Measurements from ENCODE around the gene KRTAP19-2.
"Not testable (repeated sequence)": the region's sequence is repeated elsewhere in the genome, so short reads cannot be mapped to it uniquely, and the experiment has no call there.

The KRTAP19-2 gene

GRCh38 chr21:30487336-30487735 is at the start of gene KRTAP19-2:
TSS of gene KRTAP19-2 (minus strand) at chr21:30487436. CDS start at chr21:30487348, 88 bp downstream.
- Histone ChIP-seq H3K4me1 (ENCODE audit: control insufficient read depth, insufficient read depth, low read length) (peaks cover 6% of the 10 kb centered on the region), H3K27me3 (replicated peaks; ENCODE audit: control insufficient read depth, insufficient read depth, low read length) (no peaks in the 10 kb centered on the region), H3K36me3 (ENCODE audit: control insufficient read depth, insufficient read depth, low read length, severe bottlenecking) (no peaks in the 10 kb centered on the region), H3K9me3 (ENCODE audit: control insufficient read depth, low read length) (peaks cover 5% of the 10 kb centered on the region), H3K9ac (ENCODE audit: low read length) (no peak within 1 kb of the TSS), H3K4me3 (ENCODE audit: low read length) (no peak within 1 kb of the TSS)
- no peak for DNase-seq (ENCODE audit: low read depth)

DNA sequence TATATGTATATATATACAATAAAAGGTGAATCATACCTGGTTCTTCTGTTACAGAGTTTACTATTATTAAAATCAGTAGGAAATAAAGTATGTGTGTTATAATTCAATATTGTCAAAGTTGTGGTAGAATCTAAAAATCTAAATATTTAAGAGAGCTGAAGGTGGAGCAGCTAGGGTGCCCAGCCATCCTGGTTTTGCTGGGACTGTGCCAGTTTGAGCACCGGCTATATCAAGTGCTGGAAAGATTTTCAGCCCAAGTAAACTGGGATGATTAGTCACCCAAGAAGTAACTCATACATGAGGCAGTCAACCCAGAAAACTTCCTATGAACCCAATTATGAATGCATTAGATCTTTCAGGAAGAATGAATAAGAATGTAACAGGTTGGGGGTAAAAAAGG is 31.6 kb upstream of the KRTAP19-2 start:
- H3K9me3 ChIP-seq (ENCODE audit: control insufficient read depth, low read length), result no peaks in the 10 kb centered on the region
- no peak overlapping the region for H3K4me3 ChIP-seq (ENCODE audit: low read length)
- no peaks in the 10 kb centered on the region for H3K4me1 ChIP-seq (ENCODE audit: control insufficient read depth, insufficient read depth, low read length)
- no peak for DNase-seq (ENCODE audit: low read depth)
- H3K36me3 ChIP-seq (ENCODE audit: control insufficient read depth, insufficient read depth, low read length, severe bottlenecking), result no peaks in the 10 kb centered on the region
- H3K9ac ChIP-seq (ENCODE audit: low read length), result no peak overlapping the region
- no peaks in the 10 kb centered on the region for H3K27me3 ChIP-seq (replicated peaks; ENCODE audit: control insufficient read depth, insufficient read depth, low read length)

- Histone ChIP-seq H3K9ac (ENCODE audit: low read length) (no peak overlapping the region), H3K4me1 (ENCODE audit: control insufficient read depth, insufficient read depth, low read length) (no peaks in the 10 kb centered on the region), H3K4me3 (ENCODE audit: low read length) (no peak overlapping the region), H3K9me3 (ENCODE audit: control insufficient read depth, low read length) (no peaks in the 10 kb centered on the region), H3K36me3 (ENCODE audit: control insufficient read depth, insufficient read depth, low read length, severe bottlenecking) (no peaks in the 10 kb centered on the region), H3K27me3 (replicated peaks; ENCODE audit: control insufficient read depth, insufficient read depth, low read length) (no peaks in the 10 kb centered on the region)
- no peak for DNase-seq (ENCODE audit: low read depth)
Measured at GRCh38 chr21:30515681-30516080, 28.4 kb upstream of the KRTAP19-2 start.

DNA sequence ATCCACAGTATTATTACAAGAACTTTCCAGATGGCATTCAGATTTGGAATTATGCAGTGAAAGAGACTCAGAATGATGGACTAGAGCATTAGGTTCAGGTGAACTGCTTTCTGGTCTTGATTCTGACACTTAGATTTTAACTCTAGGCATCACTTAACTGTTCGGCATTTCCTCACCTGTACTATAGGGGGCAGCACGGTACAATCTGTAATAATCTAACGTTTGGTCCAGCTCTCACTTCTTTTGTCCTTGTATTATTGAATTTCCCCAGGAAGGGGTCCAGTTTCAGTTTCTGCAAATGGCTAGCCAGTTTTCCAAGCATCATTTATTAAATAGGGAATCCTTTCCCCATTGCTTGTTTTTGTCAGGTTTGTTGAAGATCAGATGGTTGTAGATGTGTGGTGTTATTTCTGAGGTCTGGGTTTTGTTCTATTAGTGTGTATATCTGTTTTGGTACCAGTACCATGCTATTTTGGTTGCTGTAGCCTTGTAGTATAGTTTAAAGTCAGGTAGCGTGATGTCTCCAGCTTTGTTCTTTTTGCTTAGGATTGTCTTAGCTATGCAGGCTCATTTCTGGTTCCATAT is 18.5 kb upstream of the KRTAP19-2 start:
- H3K36me3 ChIP-seq (ENCODE audit: control insufficient read depth, insufficient read depth, low read length, severe bottlenecking); H3K9ac ChIP-seq (ENCODE audit: low read length); DNase-seq (ENCODE audit: low read depth); H3K4me1 ChIP-seq (ENCODE audit: control insufficient read depth, insufficient read depth, low read length); H3K27me3 ChIP-seq (replicated peaks; ENCODE audit: control insufficient read depth, insufficient read depth, low read length); H3K9me3 ChIP-seq (ENCODE audit: control insufficient read depth, low read length); H3K4me3 ChIP-seq (ENCODE audit: low read length): not testable (repeated sequence)

DNA sequence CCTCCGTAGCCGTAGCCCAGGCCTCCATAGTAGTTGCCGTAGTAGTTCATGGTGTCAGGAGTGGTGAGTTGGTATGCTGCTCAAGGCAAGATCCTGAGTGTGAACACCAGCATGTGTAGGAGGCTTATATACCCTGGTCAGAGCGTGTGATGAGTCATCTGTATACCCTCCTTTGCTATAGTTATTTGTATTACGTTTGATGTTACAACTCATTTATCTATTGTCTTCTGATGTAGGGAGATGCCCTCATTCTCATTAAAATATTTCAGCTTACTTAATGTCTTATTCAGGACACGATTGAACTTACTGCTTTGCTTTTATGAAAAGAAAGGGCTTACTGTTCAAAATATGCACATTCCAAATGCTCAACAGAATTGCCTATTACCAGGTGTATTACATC is 14.8 kb upstream of the KRTAP19-2 start, which contains the start of gene KRTAP19-5:
TSS of gene KRTAP19-5 (minus strand) at position 101 of the 400 bp plus-strand sequence. CDS start at position 50, 51 bp downstream.
- Histone ChIP-seq H3K4me1 (ENCODE audit: control insufficient read depth, insufficient read depth, low read length) (no peaks in the 10 kb centered on the region), H3K36me3 (ENCODE audit: control insufficient read depth, insufficient read depth, low read length, severe bottlenecking) (no peaks in the 10 kb centered on the region), H3K4me3 (ENCODE audit: low read length) (no peak within 1 kb of the TSS), H3K9me3 (ENCODE audit: control insufficient read depth, low read length) (no peaks in the 10 kb centered on the region), H3K27me3 (replicated peaks; ENCODE audit: control insufficient read depth, insufficient read depth, low read length) (no peaks in the 10 kb centered on the region), H3K9ac (ENCODE audit: low read length) (no peak within 1 kb of the TSS)
- DNase-seq (ENCODE audit: low read depth), result no peak

- Histone ChIP-seq H3K4me1 (ENCODE audit: control insufficient read depth, insufficient read depth, low read length) (no peaks in the 10 kb centered on the region), H3K36me3 (ENCODE audit: control insufficient read depth, insufficient read depth, low read length, severe bottlenecking) (no peaks in the 10 kb centered on the region), H3K4me3 (ENCODE audit: low read length) (no peak within 1 kb of the TSS), H3K27me3 (replicated peaks; ENCODE audit: control insufficient read depth, insufficient read depth, low read length) (no peaks in the 10 kb centered on the region), H3K9me3 (ENCODE audit: control insufficient read depth, low read length) (no peaks in the 10 kb centered on the region), H3K9ac (ENCODE audit: low read length) (no peak within 1 kb of the TSS)
- DNase-seq (ENCODE audit: low read depth), result no peak
Measured at GRCh38 chr21:30497065-30497464, 9.8 kb upstream of the KRTAP19-2 start, which contains the start of gene KRTAP19-4. TSS of gene KRTAP19-4 (minus strand) at chr21:30497165. CDS start at chr21:30497110, 55 bp downstream.

GRCh38 chr21:30491963-30492428 is 4.8 kb upstream of the KRTAP19-2 start, which contains the start of gene KRTAP19-3:
TSS of gene KRTAP19-3 (minus strand) at chr21:30492013. CDS start at chr21:30491957, 56 bp downstream.
- peaks cover 6% of the 10 kb centered on the region for H3K4me1 ChIP-seq (ENCODE audit: control insufficient read depth, insufficient read depth, low read length)
- DNase-seq (ENCODE audit: low read depth), result no peak
- no peaks in the 10 kb centered on the region for H3K9me3 ChIP-seq (ENCODE audit: control insufficient read depth, low read length)
- no peak within 1 kb of the TSS for H3K9ac ChIP-seq (ENCODE audit: low read length)
- H3K4me3 ChIP-seq (ENCODE audit: low read length), result no peak within 1 kb of the TSS
- no peaks in the 10 kb centered on the region for H3K27me3 ChIP-seq (replicated peaks; ENCODE audit: control insufficient read depth, insufficient read depth, low read length)
- H3K36me3 ChIP-seq (ENCODE audit: control insufficient read depth, insufficient read depth, low read length, severe bottlenecking), result no peaks in the 10 kb centered on the region

DNA sequence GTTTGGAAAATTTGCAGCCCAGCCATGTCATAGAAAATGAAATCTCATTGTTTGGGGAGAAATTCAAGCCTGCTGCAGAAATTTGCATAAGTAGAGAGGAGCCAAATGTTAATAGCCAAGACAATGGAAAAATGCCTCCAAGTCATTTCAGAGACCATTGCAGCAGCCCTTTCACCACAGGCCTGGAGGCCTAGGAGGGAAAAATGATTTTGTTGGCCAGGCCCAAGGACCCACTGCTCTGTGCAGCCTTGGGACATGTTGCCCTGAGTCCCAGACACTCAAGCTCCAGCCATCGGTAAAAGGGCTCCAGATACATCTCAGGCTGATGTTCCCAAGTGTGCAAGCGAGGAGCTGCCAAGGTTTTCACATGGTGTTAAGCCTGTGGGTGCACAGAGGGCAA is 1.1 kb downstream of the KRTAP19-2 start:
- DNase-seq (ENCODE audit: low read depth), result no peak
- Histone ChIP-seq H3K27me3 (replicated peaks; ENCODE audit: control insufficient read depth, insufficient read depth, low read length) (no peaks in the 10 kb centered on the region), H3K36me3 (ENCODE audit: control insufficient read depth, insufficient read depth, low read length, severe bottlenecking) (no peaks in the 10 kb centered on the region), H3K9me3 (ENCODE audit: control insufficient read depth, low read length) (peaks cover 5% of the 10 kb centered on the region), H3K4me3 (ENCODE audit: low read length) (no peak overlapping the region), H3K9ac (ENCODE audit: low read length) (no peak overlapping the region), H3K4me1 (ENCODE audit: control insufficient read depth, insufficient read depth, low read length) (no peaks in the 10 kb centered on the region)

- Histone ChIP-seq H3K36me3 (ENCODE audit: control insufficient read depth, insufficient read depth, low read length, severe bottlenecking) (no peaks in the 10 kb centered on the region), H3K4me1 (ENCODE audit: control insufficient read depth, insufficient read depth, low read length) (no peaks in the 10 kb centered on the region), H3K4me3 (ENCODE audit: low read length) (no peak overlapping the region), H3K9me3 (ENCODE audit: control insufficient read depth, low read length) (peaks cover 5% of the 10 kb centered on the region), H3K9ac (ENCODE audit: low read length) (no peak overlapping the region), H3K27me3 (replicated peaks; ENCODE audit: control insufficient read depth, insufficient read depth, low read length) (no peaks in the 10 kb centered on the region)
- DNase-seq (ENCODE audit: low read depth), result no peak
Measured at GRCh38 chr21:30482130-30482529, 5.1 kb downstream of the KRTAP19-2 start.

DNA sequence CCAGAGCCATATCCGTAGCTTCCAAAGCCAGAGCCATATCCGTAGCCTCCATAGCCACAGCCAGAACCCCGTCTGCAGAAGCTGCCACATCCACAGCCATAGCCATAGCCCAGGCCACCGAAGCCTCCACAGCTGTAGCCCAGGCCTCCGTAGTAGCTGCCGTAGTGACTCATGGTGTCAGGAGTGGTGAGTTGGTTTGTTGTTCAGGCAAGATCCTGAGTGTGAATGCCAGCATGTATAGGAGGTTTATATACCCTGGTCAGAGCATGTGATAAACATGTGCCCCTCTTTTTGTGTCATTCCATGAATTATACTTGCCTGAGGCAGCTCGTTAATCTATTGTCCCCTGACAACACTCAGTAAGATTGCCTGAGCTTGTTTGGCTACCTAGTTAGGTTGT is 7.1 kb downstream of the KRTAP19-2 start, which contains the start of gene KRTAP19-1:
TSS of gene KRTAP19-1 (minus strand) at position 223 of the 400 bp plus-strand sequence. CDS start at position 173, 50 bp downstream.
- no peaks in the 10 kb centered on the region for H3K9me3 ChIP-seq (ENCODE audit: control insufficient read depth, low read length)
- no peak within 1 kb of the TSS for H3K4me3 ChIP-seq (ENCODE audit: low read length)
- no peaks in the 10 kb centered on the region for H3K36me3 ChIP-seq (ENCODE audit: control insufficient read depth, insufficient read depth, low read length, severe bottlenecking)
- no peak within 1 kb of the TSS for H3K9ac ChIP-seq (ENCODE audit: low read length)
- DNase-seq (ENCODE audit: low read depth), result no peak
- H3K27me3 ChIP-seq (replicated peaks; ENCODE audit: control insufficient read depth, insufficient read depth, low read length), result no peaks in the 10 kb centered on the region
- no peaks in the 10 kb centered on the region for H3K4me1 ChIP-seq (ENCODE audit: control insufficient read depth, insufficient read depth, low read length)

- Histone ChIP-seq H3K9ac (ENCODE audit: low read length) (no peak overlapping the region), H3K4me3 (ENCODE audit: low read length) (no peak overlapping the region), H3K9me3 (ENCODE audit: control insufficient read depth, low read length) (no peaks in the 10 kb centered on the region), H3K36me3 (ENCODE audit: control insufficient read depth, insufficient read depth, low read length, severe bottlenecking) (no peaks in the 10 kb centered on the region), H3K27me3 (replicated peaks; ENCODE audit: control insufficient read depth, insufficient read depth, low read length) (no peaks in the 10 kb centered on the region), H3K4me1 (ENCODE audit: control insufficient read depth, insufficient read depth, low read length) (no peaks in the 10 kb centered on the region)
- DNase-seq (ENCODE audit: low read depth), result no peak
Measured at GRCh38 chr21:30479259-30479658, 8.0 kb downstream of the KRTAP19-2 start.
